ENCODE measurements around the gene MRPL12.

- TF ChIP-seq EZH2 (IDR thresholded peaks at IDR 0.05; ENCODE audit: insufficient read depth, poor library complexity, severe bottlenecking) = no peak
- no peak for TF ChIP-seq EZH2phosphoT487 (IDR thresholded peaks at IDR 0.05; ENCODE audit: insufficient read depth, low read depth)
Observed at GRCh38 chr17:81741049-81741593, 38.0 kb downstream of the MRPL12 start.

Data from GM23248 (cell line).